GM23338 (cell line): ENCODE measurements around the gene L2HGDH. TPM values are rescaled to one million over a fixed set of nuclear protein-coding genes. Genes with fewer than 3 reads are reported as not detected.

Experiments
- ATAC-seq: fragments of 200-7000 bp; cut with Tn5 transposase; 3 replicates; pipeline ENCODE4 v1.9.1; 2020
- DNase-seq: peaks from one replicate; pipeline ENCODE4 v3.0.0-alpha.2; 2015; ENCODE audit warnings: low spot score
- H2AFZ ChIP-seq: fragments of 200-600 bp; sonication (generic); 2 replicates; pipeline ENCODE4 v1.8.0; 2016; ENCODE audit warnings: antibody characterized with exemption, mild to moderate bottlenecking, moderate library complexity
- H3F3A ChIP-seq: fragments of 200-600 bp; sonication (generic); replicated peaks from 2 replicates; pipeline ENCODE4 v1.8.0; 2017; ENCODE audit warnings: antibody characterized with exemption, mixed run types, low read depth
- H3K27ac ChIP-seq: fragments of 200-600 bp; sonication (generic); 2 replicates; pipeline ENCODE4 v1.6.1; 2016; ENCODE audit warnings: low read depth
- H3K27me3 ChIP-seq: fragments of 200-600 bp; sonication (generic); 2 replicates; pipeline ENCODE4 v1.8.0; 2016; ENCODE audit warnings: mild to moderate bottlenecking, mixed run types, moderate library complexity; ENCODE audit not compliant: insufficient read depth
- H3K36me3 ChIP-seq: fragments of 200-600 bp; sonication (generic); 2 replicates; pipeline ENCODE4 v1.8.0; 2016; ENCODE audit warnings: mild to moderate bottlenecking; ENCODE audit not compliant: insufficient read depth
- H3K4me1 ChIP-seq: fragments of 200-600 bp; sonication (generic); 2 replicates; pipeline ENCODE4 v1.8.0; 2016; ENCODE audit warnings: mild to moderate bottlenecking, moderate library complexity; ENCODE audit not compliant: insufficient read depth
- H3K4me2 ChIP-seq: fragments of 200-600 bp; sonication (generic); 2 replicates; pipeline ENCODE4 v1.7.1; 2017; ENCODE audit warnings: mixed run types
- H3K4me3 ChIP-seq: fragments of 200-600 bp; sonication (generic); 2 replicates; pipeline ENCODE4 v1.6.1; 2016; ENCODE audit warnings: mixed run types
- H3K79me2 ChIP-seq: fragments of 200-600 bp; sonication (generic); replicated peaks from 2 replicates; pipeline ENCODE4 v1.8.0; 2017; ENCODE audit warnings: mild to moderate bottlenecking; ENCODE audit not compliant: insufficient read depth
- H3K9me2 ChIP-seq: fragments of 200-600 bp; sonication (generic); 2 replicates; pipeline ENCODE4 v1.8.0; 2017; ENCODE audit not compliant: insufficient read depth
- H4K20me1 ChIP-seq: fragments of 200-600 bp; sonication (generic); replicated peaks from 2 replicates; pipeline ENCODE4 v1.8.0; 2017; ENCODE audit warnings: mild to moderate bottlenecking; ENCODE audit not compliant: insufficient read depth
- H3K27ac Mint-ChIP-seq: 2 replicates; pipeline ENCODE4 v1.8.0; 2020; ENCODE audit warnings: inconsistent platforms, mild to moderate bottlenecking, moderate library complexity, mixed read lengths
- H3K27me3 Mint-ChIP-seq: 3 replicates; pipeline ENCODE4 v1.8.0; 2022; ENCODE audit warnings: low read depth, mild to moderate bottlenecking, moderate library complexity, mixed read lengths, inconsistent platforms; ENCODE audit not compliant: insufficient read depth, poor library complexity
- H3K36me3 Mint-ChIP-seq: 3 replicates; pipeline ENCODE4 v1.8.0; 2021; ENCODE audit warnings: low read depth, mild to moderate bottlenecking, inconsistent platforms, moderate library complexity, mixed read lengths
- H3K4me1 Mint-ChIP-seq: 3 replicates; pipeline ENCODE4 v1.8.0; 2020; ENCODE audit warnings: mild to moderate bottlenecking, inconsistent platforms, mixed read lengths
- H3K4me3 Mint-ChIP-seq: 3 replicates; pipeline ENCODE4 v1.8.0; 2021; ENCODE audit warnings: moderate library complexity, mild to moderate bottlenecking, inconsistent platforms, mixed read lengths
- H3K9me3 Mint-ChIP-seq: 3 replicates; pipeline ENCODE4 v1.8.0; 2020; ENCODE audit warnings: moderate library complexity, mild to moderate bottlenecking, inconsistent platforms, mixed read lengths
- CREB1 ChIP-seq: fragments of 250-450 bp; sonication (Bioruptor Pico); IDR thresholded peaks from 2 replicates; pipeline ENCODE4 v1.5.0; 2020; ENCODE audit warnings: low read depth, mild to moderate bottlenecking, moderate library complexity
- ETS1 ChIP-seq: IDR thresholded peaks from 2 replicates; pipeline ENCODE4 v1.6.1; 2016; ENCODE audit warnings: antibody characterized with exemption
- EZH2 ChIP-seq: fragments of 200-600 bp; sonication (generic); IDR thresholded peaks from one replicate; pipeline ENCODE4 v1.8.0; 2017; ENCODE audit warnings: antibody characterized with exemption, mild to moderate bottlenecking, low read depth; ENCODE audit not compliant: unreplicated experiment
- EZH2phosphoT487 ChIP-seq: fragments of 200-600 bp; sonication (generic); IDR thresholded peaks from one replicate; pipeline ENCODE4 v1.8.1; 2018; ENCODE audit warnings: antibody characterized with exemption; ENCODE audit not compliant: unreplicated experiment
- JUNB ChIP-seq: IDR thresholded peaks from one replicate; pipeline ENCODE4 v1.6.1; 2016; ENCODE audit warnings: antibody characterized with exemption; ENCODE audit not compliant: unreplicated experiment
- NANOG ChIP-seq: IDR thresholded peaks from 2 replicates; pipeline ENCODE4 v1.6.1; 2016; ENCODE audit warnings: antibody characterized with exemption, borderline replicate concordance
- POLR2AphosphoS5 ChIP-seq: IDR thresholded peaks from 2 replicates; pipeline ENCODE4 v1.6.1; 2016; ENCODE audit warnings: antibody characterized with exemption, low read depth
- REST ChIP-seq: IDR thresholded peaks from one replicate; pipeline ENCODE4 v1.6.1; 2018; ENCODE audit warnings: antibody characterized with exemption; ENCODE audit not compliant: unreplicated experiment
- polyA plus RNA-seq: library from polyadenylated mRNA; unstranded; fragments of >200 nt; fragmentation: Nextera tagmentation; extraction: Ambion mirVana; gene quantifications from 2 replicates; pipeline ENCODE4 v1.2.1, GENCODE V29; 2016
- total RNA-seq: library from RNA; depleted of rRNA; stranded (reverse); fragments of >200 nt; shearing (Covaris generic); gene quantifications from 2 replicates; pipeline ENCODE4 v1.2.3, GENCODE V29; 2014
- TF ChIP-seq, protein P1 (sequence below): fragments of 250-450 bp; sonication (Bioruptor Pico); IDR thresholded peaks from 2 replicates; pipeline ENCODE4 v1.5.0; 2020; ENCODE audit warnings: mild to moderate bottlenecking, moderate library complexity
- TF ChIP-seq, protein P2 (sequence below), 2 experiments: fragments of 200-600 bp in 1 of 2; sonication (generic) in 1 of 2; conservative IDR thresholded peaks; 2 replicates each; pipeline versions ENCODE4 v1.5.1 to v1.6.1; 2016 to 2017; ENCODE audit warnings: antibody characterized with exemption in 2 of 2, low read depth in 2 of 2, mild to moderate bottlenecking in 2 of 2, moderate library complexity in 1 of 2

L2HGDH gene
- total and polyA plus RNA-seq, 2 experiments from 2014 or later, result 13.5 to 28.5 TPM

DNA sequence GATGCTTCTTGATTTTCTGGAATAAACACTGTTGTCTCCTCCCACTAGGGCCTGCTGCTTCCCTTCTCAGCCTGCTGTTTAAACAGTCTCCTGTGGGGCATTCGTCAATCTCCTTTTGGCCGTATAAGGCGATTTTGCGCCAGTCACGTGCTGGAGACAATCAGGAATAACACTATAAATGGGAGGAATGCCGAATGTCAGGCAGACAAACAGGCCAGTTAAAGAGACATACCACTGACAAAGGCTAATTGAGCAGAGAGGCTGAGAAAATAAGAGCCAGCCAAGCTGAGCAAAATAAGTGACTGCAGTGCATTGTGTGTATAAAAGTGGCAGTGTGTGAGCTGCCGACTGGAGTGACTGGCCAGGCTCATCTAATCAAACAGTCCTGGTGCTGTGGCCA is 23.4 kb upstream of the L2HGDH start:
- Mint-ChIP-seq H3K36me3 (no peaks in the 10 kb centered on the region; the same call in 2 of the 3 replicates), H3K9me3 (no peaks in the 10 kb centered on the region), H3K4me1 (peaks cover 28% of the 10 kb centered on the region), H3K27ac (peak overlapping the region; percentile 91), H3K27me3 (peaks cover 4% of the 10 kb centered on the region), H3K4me3 (no peak overlapping the region; the same call in 2 of the 3 replicates)
- no peaks in the 10 kb centered on the region for H3K36me3 ChIP-seq
- H4K20me1 ChIP-seq, result no peaks in the 10 kb centered on the region
- no peaks in the 10 kb centered on the region for H3F3A ChIP-seq
- TF ChIP-seq CREB1 (no peak), EZH2 (no peak), REST (no peak), POLR2AphosphoS5 (no peak), NANOG (no peak), ETS1 (no peak), JUNB (no peak), EZH2phosphoT487 (no peak)
- TF ChIP-seq, protein P1, sequence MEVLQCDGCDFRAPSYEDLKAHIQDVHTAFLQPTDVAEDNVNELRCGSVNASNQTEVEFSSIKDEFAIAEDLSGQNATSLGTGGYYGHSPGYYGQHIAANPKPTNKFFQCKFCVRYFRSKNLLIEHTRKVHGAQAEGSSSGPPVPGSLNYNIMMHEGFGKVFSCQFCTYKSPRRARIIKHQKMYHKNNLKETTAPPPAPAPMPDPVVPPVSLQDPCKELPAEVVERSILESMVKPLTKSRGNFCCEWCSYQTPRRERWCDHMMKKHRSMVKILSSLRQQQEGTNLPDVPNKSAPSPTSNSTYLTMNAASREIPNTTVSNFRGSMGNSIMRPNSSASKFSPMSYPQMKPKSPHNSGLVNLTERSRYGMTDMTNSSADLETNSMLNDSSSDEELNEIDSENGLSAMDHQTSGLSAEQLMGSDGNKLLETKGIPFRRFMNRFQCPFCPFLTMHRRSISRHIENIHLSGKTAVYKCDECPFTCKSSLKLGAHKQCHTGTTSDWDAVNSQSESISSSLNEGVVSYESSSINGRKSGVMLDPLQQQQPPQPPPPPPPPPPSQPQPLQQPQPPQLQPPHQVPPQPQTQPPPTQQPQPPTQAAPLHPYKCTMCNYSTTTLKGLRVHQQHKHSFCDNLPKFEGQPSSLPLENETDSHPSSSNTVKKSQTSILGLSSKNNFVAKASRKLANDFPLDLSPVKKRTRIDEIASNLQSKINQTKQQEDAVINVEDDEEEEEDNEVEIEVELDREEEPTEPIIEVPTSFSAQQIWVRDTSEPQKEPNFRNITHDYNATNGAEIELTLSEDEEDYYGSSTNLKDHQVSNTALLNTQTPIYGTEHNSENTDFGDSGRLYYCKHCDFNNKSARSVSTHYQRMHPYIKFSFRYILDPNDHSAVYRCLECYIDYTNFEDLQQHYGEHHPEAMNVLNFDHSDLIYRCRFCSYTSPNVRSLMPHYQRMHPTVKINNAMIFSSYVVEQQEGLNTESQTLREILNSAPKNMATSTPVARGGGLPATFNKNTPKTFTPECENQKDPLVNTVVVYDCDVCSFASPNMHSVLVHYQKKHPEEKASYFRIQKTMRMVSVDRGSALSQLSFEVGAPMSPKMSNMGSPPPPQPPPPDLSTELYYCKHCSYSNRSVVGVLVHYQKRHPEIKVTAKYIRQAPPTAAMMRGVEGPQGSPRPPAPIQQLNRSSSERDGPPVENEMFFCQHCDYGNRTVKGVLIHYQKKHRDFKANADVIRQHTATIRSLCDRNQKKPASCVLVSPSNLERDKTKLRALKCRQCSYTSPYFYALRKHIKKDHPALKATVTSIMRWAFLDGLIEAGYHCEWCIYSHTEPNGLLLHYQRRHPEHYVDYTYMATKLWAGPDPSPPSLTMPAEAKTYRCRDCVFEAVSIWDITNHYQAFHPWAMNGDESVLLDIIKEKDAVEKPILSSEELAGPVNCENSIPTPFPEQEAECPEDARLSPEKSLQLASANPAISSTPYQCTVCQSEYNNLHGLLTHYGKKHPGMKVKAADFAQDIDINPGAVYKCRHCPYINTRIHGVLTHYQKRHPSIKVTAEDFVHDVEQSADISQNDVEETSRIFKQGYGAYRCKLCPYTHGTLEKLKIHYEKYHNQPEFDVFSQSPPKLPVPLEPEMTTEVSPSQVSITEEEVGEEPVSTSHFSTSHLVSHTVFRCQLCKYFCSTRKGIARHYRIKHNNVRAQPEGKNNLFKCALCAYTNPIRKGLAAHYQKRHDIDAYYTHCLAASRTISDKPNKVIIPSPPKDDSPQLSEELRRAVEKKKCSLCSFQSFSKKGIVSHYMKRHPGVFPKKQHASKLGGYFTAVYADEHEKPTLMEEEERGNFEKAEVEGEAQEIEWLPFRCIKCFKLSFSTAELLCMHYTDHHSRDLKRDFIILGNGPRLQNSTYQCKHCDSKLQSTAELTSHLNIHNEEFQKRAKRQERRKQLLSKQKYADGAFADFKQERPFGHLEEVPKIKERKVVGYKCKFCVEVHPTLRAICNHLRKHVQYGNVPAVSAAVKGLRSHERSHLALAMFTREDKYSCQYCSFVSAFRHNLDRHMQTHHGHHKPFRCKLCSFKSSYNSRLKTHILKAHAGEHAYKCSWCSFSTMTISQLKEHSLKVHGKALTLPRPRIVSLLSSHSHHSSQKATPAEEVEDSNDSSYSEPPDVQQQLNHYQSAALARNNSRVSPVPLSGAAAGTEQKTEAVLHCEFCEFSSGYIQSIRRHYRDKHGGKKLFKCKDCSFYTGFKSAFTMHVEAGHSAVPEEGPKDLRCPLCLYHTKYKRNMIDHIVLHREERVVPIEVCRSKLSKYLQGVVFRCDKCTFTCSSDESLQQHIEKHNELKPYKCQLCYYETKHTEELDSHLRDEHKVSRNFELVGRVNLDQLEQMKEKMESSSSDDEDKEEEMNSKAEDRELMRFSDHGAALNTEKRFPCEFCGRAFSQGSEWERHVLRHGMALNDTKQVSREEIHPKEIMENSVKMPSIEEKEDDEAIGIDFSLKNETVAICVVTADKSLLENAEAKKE, result no peak
- TF ChIP-seq, protein P2, sequence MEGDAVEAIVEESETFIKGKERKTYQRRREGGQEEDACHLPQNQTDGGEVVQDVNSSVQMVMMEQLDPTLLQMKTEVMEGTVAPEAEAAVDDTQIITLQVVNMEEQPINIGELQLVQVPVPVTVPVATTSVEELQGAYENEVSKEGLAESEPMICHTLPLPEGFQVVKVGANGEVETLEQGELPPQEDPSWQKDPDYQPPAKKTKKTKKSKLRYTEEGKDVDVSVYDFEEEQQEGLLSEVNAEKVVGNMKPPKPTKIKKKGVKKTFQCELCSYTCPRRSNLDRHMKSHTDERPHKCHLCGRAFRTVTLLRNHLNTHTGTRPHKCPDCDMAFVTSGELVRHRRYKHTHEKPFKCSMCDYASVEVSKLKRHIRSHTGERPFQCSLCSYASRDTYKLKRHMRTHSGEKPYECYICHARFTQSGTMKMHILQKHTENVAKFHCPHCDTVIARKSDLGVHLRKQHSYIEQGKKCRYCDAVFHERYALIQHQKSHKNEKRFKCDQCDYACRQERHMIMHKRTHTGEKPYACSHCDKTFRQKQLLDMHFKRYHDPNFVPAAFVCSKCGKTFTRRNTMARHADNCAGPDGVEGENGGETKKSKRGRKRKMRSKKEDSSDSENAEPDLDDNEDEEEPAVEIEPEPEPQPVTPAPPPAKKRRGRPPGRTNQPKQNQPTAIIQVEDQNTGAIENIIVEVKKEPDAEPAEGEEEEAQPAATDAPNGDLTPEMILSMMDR (conservative IDR thresholded peaks at IDR 0.05; ENCODE audit: low read depth in 2 of 2), result no peak
- H3K79me2 ChIP-seq, result no peaks in the 10 kb centered on the region
- peaks cover 26% of the 10 kb centered on the region for H3K4me1 ChIP-seq
- peak overlapping the region; percentile 89 for H3K27ac ChIP-seq
- H3K27me3 ChIP-seq, result no peaks in the 10 kb centered on the region
- ATAC-seq, result peak; percentile 88
- H3K9me2 ChIP-seq, result no peaks in the 10 kb centered on the region
- peak; percentile 91 for DNase-seq
- H3K4me3 ChIP-seq, result no peak overlapping the region
- H2AFZ ChIP-seq, result no peak overlapping the region
- H3K4me2 ChIP-seq, result peak overlapping the region; percentile 27; the same call in 1 of the 2 replicates
